KMS-11 (cell line): ENCODE data around the gene MVK.

ENCODE experiments used
- H2AFZ ChIP-seq: fragments of 200-600 bp; sonication (generic); 2 replicates; pipeline ENCODE4 v1.6.1; 2016; ENCODE audit warnings: antibody characterized with exemption, mixed run types, low read depth
- H3K27ac ChIP-seq: fragments of 200-600 bp; sonication (generic); 2 replicates; pipeline ENCODE4 v1.6.1; 2016; ENCODE audit warnings: mild to moderate bottlenecking, mixed run types
- H3K27me3 ChIP-seq: fragments of 200-600 bp; sonication (generic); 2 replicates; pipeline ENCODE4 v1.6.1; 2017; ENCODE audit warnings: mild to moderate bottlenecking, low read depth, mixed run types, moderate library complexity; ENCODE audit not compliant: insufficient read depth
- H3K36me3 ChIP-seq: fragments of 200-600 bp; sonication (generic); 2 replicates; pipeline ENCODE4 v1.6.1; 2017; ENCODE audit warnings: mild to moderate bottlenecking, mixed run types; ENCODE audit not compliant: insufficient read depth
- H3K4me1 ChIP-seq: fragments of 200-600 bp; sonication (generic); 2 replicates; pipeline ENCODE4 v1.6.1; 2016; ENCODE audit warnings: mild to moderate bottlenecking, low read depth, mixed run types; ENCODE audit not compliant: poor library complexity, severe bottlenecking
- H3K4me2 ChIP-seq: fragments of 200-600 bp; sonication (generic); 2 replicates; pipeline ENCODE4 v1.7.0; 2016; ENCODE audit warnings: mild to moderate bottlenecking, mixed run types
- H3K4me3 ChIP-seq: fragments of 200-600 bp; sonication (generic); IDR thresholded peaks from 2 replicates; pipeline ENCODE4 v1.6.1; 2017; ENCODE audit warnings: low read depth, low read length, mixed read lengths; ENCODE audit not compliant: insufficient read depth
- H3K79me2 ChIP-seq: fragments of 200-600 bp; sonication (generic); 2 replicates; pipeline ENCODE4 v1.6.1; 2016; ENCODE audit warnings: low read depth, mixed run types; ENCODE audit not compliant: insufficient read depth
- H3K9ac ChIP-seq: fragments of 200-600 bp; sonication (generic); 2 replicates; pipeline ENCODE4 v1.6.1; 2016; ENCODE audit warnings: mild to moderate bottlenecking, mixed run types
- H4K20me1 ChIP-seq: fragments of 200-600 bp; sonication (generic); 2 replicates; pipeline ENCODE4 v1.6.1; 2016; ENCODE audit warnings: mild to moderate bottlenecking, mixed run types; ENCODE audit not compliant: insufficient read depth
- CTCF ChIP-seq: fragments of 200-600 bp; sonication (generic); conservative IDR thresholded peaks from 2 replicates; pipeline ENCODE4 v1.6.1; 2017; ENCODE audit warnings: low read depth, mild to moderate bottlenecking, antibody characterized with exemption, low read length, moderate library complexity, mixed read lengths

The MVK gene

GRCh38 chr12:109561711-109562030 is 11.9 kb upstream of the MVK start:
- no peaks in the 10 kb centered on the region for H4K20me1 ChIP-seq
- no peak overlapping the region for H3K4me2 ChIP-seq
- no peak for TF ChIP-seq CTCF
- no peak overlapping the region for H3K4me3 ChIP-seq
- no peaks in the 10 kb centered on the region for H3K27me3 ChIP-seq
- H3K79me2 ChIP-seq, result no peaks in the 10 kb centered on the region
- H3K36me3 ChIP-seq, result no peaks in the 10 kb centered on the region
- no peaks in the 10 kb centered on the region for H3K4me1 ChIP-seq
- H2AFZ ChIP-seq, result no peak overlapping the region
- no peak overlapping the region for H3K9ac ChIP-seq
- H3K27ac ChIP-seq, result no peak overlapping the region

DNA sequence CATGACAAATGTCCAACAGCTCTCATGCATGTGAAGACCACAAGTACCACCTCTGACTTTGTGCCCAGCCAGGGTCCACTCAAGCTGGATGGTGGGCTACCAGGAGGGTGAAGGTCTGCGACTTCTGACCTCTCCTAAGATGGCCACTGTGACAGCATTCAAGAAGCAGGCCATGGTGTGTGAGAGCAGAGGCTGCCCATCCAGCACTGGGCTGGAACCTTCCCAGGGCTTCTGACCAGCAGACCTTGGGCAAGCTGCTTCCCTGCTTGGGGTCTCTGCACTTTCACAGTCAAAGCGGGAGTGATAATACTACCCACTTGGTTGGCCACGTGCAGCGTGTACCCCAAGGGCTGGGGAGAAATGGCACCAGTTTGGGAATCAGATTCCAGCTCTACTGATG is 10.7 kb upstream of the MVK start:
- Histone ChIP-seq H3K36me3 (no peaks in the 10 kb centered on the region), H3K9ac (no peak overlapping the region), H3K4me3 (no peak overlapping the region), H2AFZ (no peak overlapping the region), H3K27me3 (no peaks in the 10 kb centered on the region), H3K27ac (no peak overlapping the region), H3K4me1 (no peaks in the 10 kb centered on the region), H3K79me2 (no peaks in the 10 kb centered on the region), H3K4me2 (no peak overlapping the region), H4K20me1 (no peaks in the 10 kb centered on the region)
- TF ChIP-seq CTCF, result no peak

DNA sequence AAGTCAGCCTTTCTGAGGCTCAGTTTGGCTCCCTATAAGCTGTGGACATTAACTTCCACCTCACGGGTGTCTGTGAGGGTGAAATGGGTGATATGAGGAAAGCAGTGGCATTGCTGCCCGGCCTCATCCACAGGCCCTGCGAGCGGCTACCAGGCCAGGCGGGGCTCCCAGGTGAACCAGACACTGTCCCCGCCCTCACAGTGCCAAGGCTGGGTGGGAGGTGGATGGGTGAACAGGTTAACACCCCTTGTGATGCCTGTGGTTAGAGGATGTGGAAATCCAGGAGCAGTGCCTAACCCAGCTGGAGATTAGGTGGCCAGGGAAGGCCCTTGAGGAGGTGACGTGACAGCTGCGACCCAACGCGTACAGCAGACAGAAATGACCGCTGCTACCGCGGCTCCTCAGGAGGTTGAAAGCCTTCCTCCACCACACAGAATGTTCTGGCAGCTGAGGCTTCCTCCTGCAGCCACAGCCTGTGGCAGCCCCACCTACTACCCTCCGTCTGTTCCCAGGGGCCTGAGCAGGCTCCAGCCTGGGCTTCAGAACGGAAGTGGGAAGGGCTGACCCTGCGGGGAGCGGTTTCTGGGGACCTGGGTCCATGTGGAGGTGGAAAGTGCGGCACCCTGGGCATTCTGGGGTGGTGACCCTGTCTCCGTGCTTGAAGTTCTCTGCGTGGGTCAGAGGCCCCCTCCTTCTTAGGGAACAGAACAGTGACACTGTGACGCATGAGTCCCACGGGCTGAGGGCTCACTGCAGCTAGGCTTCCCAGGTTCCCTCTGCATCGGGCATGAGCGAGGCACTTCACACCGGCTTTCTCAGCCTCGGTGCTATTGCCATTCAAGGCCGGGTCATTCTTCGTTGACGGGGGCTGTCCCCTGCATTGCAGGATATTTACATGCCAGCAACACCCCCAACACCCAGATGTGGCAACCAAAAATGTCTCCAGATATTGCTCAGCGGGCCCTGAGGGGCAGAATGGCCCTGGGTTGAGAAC is 10.0 kb upstream of the MVK start:
- no peak overlapping the region for H3K4me3 ChIP-seq
- no peak overlapping the region for H3K4me2 ChIP-seq
- no peaks in the 10 kb centered on the region for H3K79me2 ChIP-seq

GRCh38 chr12:109566424-109566823 is 7.2 kb upstream of the MVK start:
- no peak overlapping the region for H3K4me3 ChIP-seq
- TF ChIP-seq CTCF, result no peak
- H3K79me2 ChIP-seq, result no peaks in the 10 kb centered on the region
- no peak overlapping the region for H3K9ac ChIP-seq
- H2AFZ ChIP-seq, result no peak overlapping the region
- H3K27ac ChIP-seq, result no peak overlapping the region
- no peaks in the 10 kb centered on the region for H4K20me1 ChIP-seq
- no peaks in the 10 kb centered on the region for H3K36me3 ChIP-seq
- no peaks in the 10 kb centered on the region for H3K27me3 ChIP-seq
- no peak overlapping the region for H3K4me2 ChIP-seq
- H3K4me1 ChIP-seq, result no peaks in the 10 kb centered on the region

More for the DNA sequence above, 10.0 kb upstream of the MVK start:
- Histone ChIP-seq H3K27me3 (no peaks in the 10 kb centered on the region), H4K20me1 (no peaks in the 10 kb centered on the region), H2AFZ (no peak overlapping the region), H3K9ac (no peak overlapping the region), H3K27ac (no peak overlapping the region), H3K36me3 (no peaks in the 10 kb centered on the region), H3K4me1 (no peaks in the 10 kb centered on the region)
- TF ChIP-seq CTCF, result no peak
